Right forelimb (tissue), 1 donor: ENCODE results near the gene PARP12.

Experiments used
- DNase-seq: peaks from one replicate; pipeline ENCODE4 v3.0.0-alpha.2; 2018

Gene PARP12

DNA sequence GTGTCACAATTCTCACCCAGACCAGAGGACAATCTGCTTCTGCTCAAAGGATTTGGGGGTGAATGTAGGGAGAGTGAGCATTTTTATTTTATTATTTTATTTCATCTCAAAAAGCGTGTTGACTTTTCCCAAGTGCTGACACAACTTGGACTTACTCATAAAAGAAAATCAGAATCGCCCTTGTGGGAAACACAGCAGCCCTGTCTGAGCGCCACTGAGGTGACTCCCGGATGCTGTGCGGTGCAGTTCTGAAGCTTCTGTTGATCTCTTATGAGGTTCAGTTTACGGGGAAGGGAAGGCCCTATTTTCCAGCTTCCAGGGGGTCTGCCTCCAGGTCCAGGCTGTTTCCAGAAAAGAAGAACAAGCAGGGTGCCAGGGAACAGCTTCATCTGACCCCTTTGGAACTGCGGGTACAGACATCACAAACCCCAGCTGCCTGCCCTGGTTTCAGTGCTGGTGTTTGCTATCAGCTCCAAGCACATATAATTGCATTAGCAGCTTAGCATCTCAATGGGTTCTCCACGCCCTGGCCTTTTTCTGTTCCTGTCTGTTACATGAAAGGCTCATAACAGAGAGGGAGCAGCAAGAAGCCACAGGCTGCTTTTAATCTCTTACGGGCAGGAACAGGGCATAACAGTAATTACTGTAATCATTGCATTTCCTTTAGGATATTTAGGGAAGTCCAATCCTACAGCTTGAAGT, 52.4 kb downstream of the PARP12 start:
- DNase-seq: no peak

- no peak for DNase-seq
Measured at GRCh38 chr7:140009735-140010134, 53.0 kb downstream of the PARP12 start.

- no peak for DNase-seq
Measured at GRCh38 chr7:140008755-140009610, 53.8 kb downstream of the PARP12 start.

GRCh38 chr7:140007051-140007690, 55.6 kb downstream of the PARP12 start:
- no peak for DNase-seq

GRCh38 chr7:140006600-140006999, 56.2 kb downstream of the PARP12 start:
- no peak for DNase-seq

- DNase-seq: no peak
Measured at GRCh38 chr7:140005754-140006503, 56.8 kb downstream of the PARP12 start.

- no peak for DNase-seq
Measured at GRCh38 chr7:140005341-140005740, 57.4 kb downstream of the PARP12 start.

DNA sequence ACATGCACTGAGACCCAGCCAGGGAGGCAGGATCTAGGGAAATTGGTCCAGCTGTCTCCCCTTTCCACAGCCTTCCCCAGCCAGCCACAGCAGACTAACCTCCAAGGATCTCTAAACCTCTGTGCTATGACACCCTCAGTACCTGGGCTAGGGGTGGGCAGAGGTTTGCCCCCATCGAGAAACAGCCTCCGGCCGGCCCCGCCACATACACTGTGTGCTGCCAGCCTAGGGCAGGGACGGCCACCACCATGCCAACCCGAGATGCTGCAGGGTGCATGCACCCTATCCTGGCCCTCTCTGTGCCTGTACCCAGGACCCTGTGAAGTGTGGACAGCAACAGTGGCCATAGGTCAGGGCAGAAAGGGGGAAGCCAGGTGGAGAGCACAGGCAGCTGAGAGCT, 58.1 kb downstream of the PARP12 start:
- DNase-seq: no peak

DNA sequence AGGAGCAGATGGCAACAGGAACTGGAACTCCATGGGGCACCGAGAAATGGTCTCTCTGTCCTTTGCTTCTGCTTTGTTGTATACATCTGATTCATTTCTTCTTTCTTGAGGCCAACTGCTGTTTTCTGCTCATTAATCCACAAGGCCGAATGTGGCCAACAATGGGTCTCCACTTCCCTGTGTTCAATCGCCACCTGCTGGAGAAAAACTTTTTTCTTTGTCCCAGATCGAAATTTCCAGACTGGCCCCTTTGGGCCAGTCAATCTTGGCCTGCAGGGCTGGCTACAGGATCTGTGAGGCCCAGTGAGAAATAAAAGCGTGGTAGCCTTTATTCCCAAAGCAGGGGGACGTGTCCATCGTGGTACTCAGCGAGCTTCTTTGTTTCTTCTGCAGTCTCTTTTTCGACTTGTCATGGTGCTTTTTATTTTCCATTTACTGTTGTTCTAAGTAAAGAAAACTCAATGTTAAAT, 58.8 kb downstream of the PARP12 start:
- DNase-seq: no peak

DNA sequence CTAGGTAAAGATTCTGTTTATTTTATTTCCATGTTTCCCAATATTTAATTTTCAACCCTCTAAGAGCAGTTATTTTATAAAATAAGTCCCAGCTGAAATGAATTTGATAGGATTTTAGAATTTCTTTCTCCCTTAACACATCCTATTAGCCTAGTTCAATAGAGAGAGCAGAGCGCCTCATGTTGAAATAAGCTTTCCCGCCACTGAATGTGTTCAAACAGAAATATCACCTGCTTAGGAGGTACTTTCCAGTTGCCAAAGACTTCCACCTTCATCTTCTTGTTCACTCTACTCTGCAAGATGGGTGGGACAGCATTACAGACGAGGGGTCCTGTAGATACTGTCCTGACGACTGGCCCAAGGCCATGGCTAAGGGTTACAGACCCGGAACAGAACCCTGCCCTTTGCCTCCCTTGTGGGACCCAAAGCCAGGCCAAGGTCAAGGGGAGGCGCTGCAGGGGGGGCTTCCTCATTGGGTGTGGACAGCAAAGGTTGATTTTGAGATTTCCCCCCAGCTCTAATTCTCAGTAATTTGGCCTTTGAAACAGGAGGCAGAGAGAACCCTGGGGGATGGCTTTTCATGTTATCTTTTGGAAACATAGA, 62.0 kb downstream of the PARP12 start:
- no peak for DNase-seq

GRCh38 chr7:139999516-139999915, 63.2 kb downstream of the PARP12 start:
- no peak for DNase-seq

DNA sequence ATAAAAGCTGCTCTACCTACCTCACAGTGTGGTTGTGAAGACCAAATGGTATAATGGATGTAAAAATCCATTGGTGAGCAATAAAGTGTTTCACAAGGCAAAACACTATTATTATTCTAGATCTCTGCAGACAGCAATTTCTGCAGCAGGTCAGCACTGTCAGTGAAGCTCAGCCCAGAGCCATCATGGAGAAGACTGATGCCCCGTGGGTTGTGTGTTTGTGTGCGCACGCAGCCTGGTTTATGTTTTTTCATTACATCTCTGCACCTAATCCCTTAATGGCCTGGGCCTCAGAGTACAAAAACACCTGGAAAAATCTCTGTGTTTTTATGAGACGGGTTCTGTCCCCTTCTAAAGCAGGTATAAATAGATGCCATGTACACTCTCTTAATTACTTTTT, 64.2 kb downstream of the PARP12 start:
- DNase-seq: no peak

DNA sequence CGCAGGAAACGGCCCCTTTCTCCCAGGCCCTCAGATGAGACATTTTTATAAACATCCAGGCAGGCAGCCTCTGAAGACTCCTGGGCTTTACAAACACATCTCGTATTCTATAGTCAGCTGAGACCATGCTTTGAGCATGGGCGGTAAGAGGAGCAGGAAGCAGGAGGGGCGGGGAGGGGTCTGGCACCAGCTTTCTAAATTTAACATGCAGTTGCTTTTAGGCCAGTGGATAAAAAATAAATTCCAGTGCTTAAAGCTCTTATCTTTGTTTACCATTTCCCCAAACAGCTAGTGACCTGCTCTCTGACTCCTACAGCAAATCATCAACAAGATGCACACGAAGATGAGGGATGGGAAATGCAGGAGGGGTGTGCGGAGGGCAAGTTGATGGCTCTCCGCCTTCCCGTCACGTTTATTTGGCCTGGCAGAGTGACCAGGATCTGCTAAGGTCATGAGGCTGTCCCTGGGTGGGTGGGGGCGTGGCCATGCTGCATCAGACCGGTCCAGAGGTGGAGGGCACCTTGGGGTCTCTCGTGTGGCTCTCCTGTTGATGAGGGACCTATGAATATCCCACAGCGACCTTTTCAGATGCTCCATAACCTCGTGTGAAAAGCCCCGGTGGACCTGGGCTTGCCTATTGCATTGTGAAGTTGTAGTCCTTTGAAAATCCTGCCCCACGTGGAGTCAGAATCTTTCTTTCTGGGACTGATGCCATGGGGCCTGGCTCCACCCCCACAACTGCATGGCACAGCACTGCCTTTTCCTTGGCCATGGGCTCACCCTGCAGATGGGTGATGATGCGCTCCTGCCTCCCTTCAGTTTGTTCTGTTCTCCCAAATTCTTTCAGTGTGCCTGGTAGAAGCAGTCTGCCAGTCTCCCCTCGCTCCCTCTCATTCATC, 67.5 kb downstream of the PARP12 start:
- no peak for DNase-seq

DNA sequence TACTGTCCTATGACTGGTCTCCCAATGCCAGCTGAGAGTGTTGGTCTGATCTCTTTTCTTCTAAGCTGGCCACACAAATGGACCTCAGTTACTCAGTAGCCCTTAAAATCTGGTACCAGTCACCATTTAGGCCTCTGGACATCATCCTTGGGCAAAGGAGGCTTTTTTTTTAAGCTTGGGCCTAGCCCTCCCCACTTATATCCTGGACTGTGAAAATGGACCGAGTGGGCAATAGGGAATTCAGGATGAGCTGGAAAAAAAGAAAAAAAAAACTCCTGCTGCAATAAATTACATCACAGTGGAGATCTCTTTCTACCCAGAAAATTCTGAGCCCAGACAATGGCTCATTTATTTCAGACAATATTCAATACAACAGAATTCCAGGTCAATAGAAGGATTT, 68.4 kb downstream of the PARP12 start:
- no peak for DNase-seq

- no peak for DNase-seq
Measured at GRCh38 chr7:139993592-139993991, 69.2 kb downstream of the PARP12 start.

DNA sequence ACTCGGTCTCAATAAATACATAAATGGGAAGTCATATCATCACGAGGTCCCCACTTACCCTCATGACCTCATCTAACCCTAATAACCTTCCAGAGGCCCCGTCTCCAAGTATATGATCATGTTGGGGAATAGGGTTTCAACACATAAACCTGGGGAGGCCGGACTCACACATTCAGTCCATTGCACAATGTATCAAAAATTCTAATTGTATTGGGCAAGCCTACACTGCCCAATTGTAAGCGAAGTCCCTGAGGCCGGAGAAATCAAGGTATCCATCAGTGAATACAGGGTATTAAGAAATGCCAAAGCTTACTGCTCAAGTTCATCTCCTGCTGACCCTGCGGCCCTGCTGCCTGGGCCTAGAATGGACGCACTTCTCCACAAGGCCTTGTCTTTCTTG, 69.6 kb downstream of the PARP12 start:
- DNase-seq: no peak

DNA sequence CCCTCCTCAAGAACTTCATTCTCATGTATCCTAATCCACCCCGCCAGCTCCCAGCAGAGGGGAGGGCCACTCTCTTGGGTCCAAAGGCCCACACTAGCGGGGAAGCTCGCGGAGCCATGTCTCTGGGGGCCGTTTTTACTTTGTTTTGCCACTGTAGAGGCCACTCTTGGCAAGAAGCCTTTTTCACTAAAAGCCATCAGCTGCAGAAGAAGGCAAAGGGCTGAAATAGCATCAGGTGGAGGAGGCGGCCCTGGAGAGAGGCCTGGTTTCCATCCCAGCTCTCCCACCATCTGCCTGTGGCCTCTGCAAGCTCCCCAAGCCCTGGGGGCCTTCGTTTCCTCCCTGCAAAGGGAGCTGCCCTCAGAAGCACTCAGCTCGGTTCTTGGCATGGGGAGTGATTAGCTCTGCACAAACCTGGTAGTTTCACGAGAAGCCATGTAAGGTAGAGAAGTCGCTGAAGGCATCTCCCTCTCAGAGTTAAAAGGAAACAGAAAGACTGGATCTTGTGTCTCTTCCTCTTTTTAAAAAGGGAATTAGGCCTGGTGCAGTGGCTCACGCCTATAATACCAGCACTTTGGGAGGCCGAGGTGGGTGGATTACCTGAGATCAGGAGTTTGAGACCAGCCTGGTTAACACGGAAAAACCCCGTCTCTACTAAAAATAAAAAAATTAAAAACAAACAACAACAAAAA, 70.3 kb downstream of the PARP12 start:
- DNase-seq: no peak

DNA sequence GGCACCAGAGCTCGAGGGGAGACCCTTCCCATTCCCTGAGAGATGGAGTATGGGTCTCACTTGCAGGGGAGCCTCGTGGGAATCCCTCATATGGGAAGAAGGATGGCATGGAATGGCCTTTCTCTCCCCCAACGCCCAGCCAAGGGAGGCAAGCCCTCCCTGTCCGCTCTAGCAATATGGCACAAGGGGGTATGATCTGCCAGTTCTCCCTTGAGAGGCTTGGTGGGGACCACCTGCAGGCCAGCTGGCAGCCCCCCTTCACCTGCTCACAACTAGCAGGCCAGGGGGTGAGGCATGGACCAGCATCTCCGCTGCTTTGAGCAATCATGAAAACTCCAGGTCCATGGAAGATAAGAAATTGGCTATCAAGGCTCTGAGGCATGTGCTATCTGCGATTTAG, 70.8 kb downstream of the PARP12 start:
- no peak for DNase-seq

GRCh38 chr7:139991269-139991666, 71.5 kb downstream of the PARP12 start:
- DNase-seq: no peak

- no peak for DNase-seq
Measured at GRCh38 chr7:139990571-139991268, 72.0 kb downstream of the PARP12 start.
